IMR-90 (cell line): Measurements from ENCODE around the gene IL37. TPM values are rescaled to one million over a fixed set of nuclear protein-coding genes. Genes with fewer than 3 reads are reported as not detected.

Experiments used
- ATAC-seq: fragments of 200-7000 bp; cut with Tn5 transposase; 2 replicates; pipeline ENCODE4 v1.9.1; 2020; ENCODE audit warnings: low read depth, mild to moderate bottlenecking, moderate library complexity
- BruUV-seq: library from RNA; stranded (reverse); fragments of 400-500 nt; replicated peaks from 2 replicates; lab custom pipeline; 2021; lab: Mats Ljungman, UMichigan
- CTCF ChIA-PET: fragments of 300-600 bp; formaldehyde crosslinking; extraction: SDS; loops from one replicate; lab custom pipeline; 2021; ENCODE audit warnings: antibody characterized with exemption; lab: Yijun Ruan, JAX
- POLR2A ChIA-PET: fragments of 300-600 bp; sonication (Branson Sonifier 250); formaldehyde crosslinking; loops from one replicate; lab custom pipeline; 2022; ENCODE audit warnings: antibody characterized with exemption; ENCODE audit not compliant: unreplicated experiment; lab: Charles Lee
- DNase-seq: peaks from one replicate; pipeline ENCODE4 v3.0.0; 2013
- H2AFZ ChIP-seq: replicated peaks from 2 replicates; pipeline ENCODE3; 2013; ENCODE audit warnings: low read length, mild to moderate bottlenecking; ENCODE audit not compliant: poor library complexity
- H2AK5ac ChIP-seq: 2 replicates; pipeline ENCODE4 v1.6.1; 2013; ENCODE audit warnings: low read depth, low read length, inconsistent platforms
- H2AK9ac ChIP-seq: replicated peaks from 2 replicates; pipeline ENCODE3; 2013; ENCODE audit warnings: mild to moderate bottlenecking, low read depth, low read length, moderate library complexity; ENCODE audit not compliant: poor library complexity
- H2BK120ac ChIP-seq: 2 replicates; pipeline ENCODE4 v1.6.1; 2013; ENCODE audit warnings: low read depth, low read length, inconsistent platforms
- H2BK15ac ChIP-seq: 3 replicates; pipeline ENCODE4 v1.6.1; 2013; ENCODE audit warnings: low read depth, low read length, inconsistent platforms
- H2BK20ac ChIP-seq: 2 replicates; pipeline ENCODE4 v1.6.1; 2013; ENCODE audit warnings: low read depth, mild to moderate bottlenecking, inconsistent platforms, low read length, moderate library complexity
- H2BK5ac ChIP-seq: 2 replicates; pipeline ENCODE4 v1.6.1; 2013; ENCODE audit warnings: mild to moderate bottlenecking, low read depth, low read length, inconsistent platforms; ENCODE audit not compliant: poor library complexity, severe bottlenecking
- H3K14ac ChIP-seq: replicated peaks from 2 replicates; pipeline ENCODE4 v1.6.1; 2013; ENCODE audit warnings: low read depth, low read length, inconsistent platforms
- H3K18ac ChIP-seq: 2 replicates; pipeline ENCODE4 v1.6.1; 2013; ENCODE audit warnings: low read depth, low read length, control low read depth
- H3K23ac ChIP-seq: 2 replicates; pipeline ENCODE4 v1.6.1; 2013; ENCODE audit warnings: low read depth, low read length, inconsistent platforms
- H3K27ac ChIP-seq: 2 replicates; pipeline ENCODE4 v1.5.1; 2013; ENCODE audit warnings: mild to moderate bottlenecking, control low read depth, low read length; ENCODE audit not compliant: insufficient read depth
- H3K27me3 ChIP-seq: 2 replicates; pipeline ENCODE4 v1.6.1; 2013; ENCODE audit warnings: low read length; ENCODE audit not compliant: control insufficient read depth, insufficient read depth
- H3K36me3 ChIP-seq: 2 replicates; pipeline ENCODE4 v1.6.1; 2013; ENCODE audit warnings: low read length, mixed read lengths; ENCODE audit not compliant: control insufficient read depth, insufficient read depth
- H3K4ac ChIP-seq: 2 replicates; pipeline ENCODE4 v1.6.1; 2013; ENCODE audit warnings: low read depth, low read length, inconsistent platforms
- H3K4me1 ChIP-seq: 2 replicates; pipeline ENCODE4 v1.6.1; 2013; ENCODE audit warnings: low read length, mixed read lengths; ENCODE audit not compliant: control insufficient read depth, insufficient read depth
- H3K4me2 ChIP-seq: 2 replicates; pipeline ENCODE4 v1.6.1; 2013; ENCODE audit warnings: low read depth, mild to moderate bottlenecking, control low read depth, low read length, moderate library complexity
- H3K4me3 ChIP-seq: 2 replicates; pipeline ENCODE4 v1.5.1; 2013; ENCODE audit warnings: low read depth, mild to moderate bottlenecking, control low read depth, low read length, moderate library complexity; ENCODE audit not compliant: insufficient read depth
- H3K56ac ChIP-seq: 2 replicates; pipeline ENCODE4 v1.6.1; 2013; ENCODE audit warnings: low read length, inconsistent platforms; ENCODE audit not compliant: insufficient read depth; ENCODE audit errors: extremely low read depth
- H3K79me1 ChIP-seq, 2 experiments: 2 replicates each; pipeline ENCODE4 v1.6.1; 2013; ENCODE audit warnings: low read length in 2 of 2, inconsistent platforms in 1 of 2, low read depth in 1 of 2
- H3K9ac ChIP-seq: 2 replicates; pipeline ENCODE4 v1.6.1; 2013; ENCODE audit warnings: low read depth, low read length, control low read depth
- H3K9me1 ChIP-seq: 2 replicates; pipeline ENCODE4 v1.6.1; 2013; ENCODE audit warnings: low read length, inconsistent platforms; ENCODE audit not compliant: insufficient read depth
- H3K9me3 ChIP-seq: 2 replicates; pipeline ENCODE4 v1.6.1; 2013; ENCODE audit warnings: low read length; ENCODE audit not compliant: control insufficient read depth, insufficient read depth
- H4K20me1 ChIP-seq: 2 replicates; pipeline ENCODE4 v1.6.1; 2013; ENCODE audit warnings: low read length, inconsistent platforms; ENCODE audit not compliant: insufficient read depth
- H4K5ac ChIP-seq: 2 replicates; pipeline ENCODE4 v1.6.1; 2013; ENCODE audit warnings: mild to moderate bottlenecking, low read depth, low read length, control low read depth
- H4K8ac ChIP-seq, 2 experiments: 2 replicates each; pipeline ENCODE4 v1.6.1; 2013; ENCODE audit warnings: low read depth in 2 of 2, low read length in 2 of 2, control low read depth in 1 of 2, inconsistent platforms in 1 of 2
- H4K91ac ChIP-seq: 2 replicates; pipeline ENCODE4 v1.6.1; 2013; ENCODE audit warnings: low read depth, low read length, inconsistent platforms; ENCODE audit not compliant: insufficient read depth
- CTCF ChIP-seq: conservative IDR thresholded peaks from 2 replicates; pipeline ENCODE4 v1.5.1; 2012; ENCODE audit warnings: mild to moderate bottlenecking, low read depth, low read length, improper control_type of control experiment
- ELK1 ChIP-seq: fragments of 150-350 bp; IDR thresholded peaks from 2 replicates; pipeline ENCODE4 v1.6.1; 2016; ENCODE audit warnings: low read depth, mild to moderate bottlenecking, low read length, moderate library complexity, borderline replicate concordance
- MAFK ChIP-seq: IDR thresholded peaks from 2 replicates; pipeline ENCODE4 v1.6.1; 2012; ENCODE audit warnings: low read depth, low read length, improper control_type of control experiment
- RAD21 ChIP-seq: IDR thresholded peaks from 2 replicates; pipeline ENCODE4 v1.6.1; 2012; ENCODE audit warnings: low read length, improper control_type of control experiment
- SMC3 ChIP-seq: fragments of 150-350 bp; IDR thresholded peaks from 2 replicates; pipeline ENCODE4 v1.6.1; 2016; ENCODE audit warnings: low read depth, mild to moderate bottlenecking, antibody characterized with exemption, low read length, moderate library complexity
- WGBS, 2 experiments: methylation state at CpG; one replicate each; pipeline versions ENCODE4 v1.1.5 to v1.1.7; 2013; ENCODE audit warnings: missing lambda C conversion rate in 2 of 2; ENCODE audit not compliant: insufficient read length in 1 of 2; ENCODE audit errors: extremely low coverage in 2 of 2; 5-methylcytosine and 5-hydroxymethylcytosine counted together
- dilution Hi-C: fragments of 300-500 bp; cut with HindIII; formaldehyde crosslinking; loops from one replicate; pipeline ENCODE4 v1.14.3; 2018; ENCODE audit warnings: low sequenced_read_pairs; ENCODE audit not compliant: unreplicated experiment
- in situ Hi-C: fragments of 300-500 bp; cut with MboI; formaldehyde crosslinking; loops from 3 replicates; pipeline ENCODE4 v1.14.3; 2019; ENCODE audit warnings: low sequenced_read_pairs, inconsistent platforms, mixed read lengths
- intact Hi-C: fragments of 100-400 bp; cut with micrococcal nuclease; formaldehyde crosslinking; loops from 2 replicates; pipeline ENCODE4 v1.10.0; 2022
- polyA plus RNA-seq, 3 experiments: library from polyadenylated mRNA; depleted of rRNA; stranded (reverse); fragments of >200 nt; gene quantifications; 2 replicates each; pipeline ENCODE4 v1.2.3, GENCODE V29; 2012; ENCODE audit warnings: low replicate concordance in 1 of 3
- total RNA-seq: library from RNA; depleted of rRNA; stranded (reverse); fragments of >200 nt; gene quantifications from 2 replicates; pipeline ENCODE4 v1.2.3, GENCODE V29; 2012

The IL37 gene
- total and polyA plus RNA-seq, 2 of the 4 experiments (the other 2 are of a cell fraction), result 0.15 TPM; not detected in 1

GRCh38 chr2:112880696-112881095, 30.3 kb upstream of the IL37 start:
- H3K9ac ChIP-seq, result no peak overlapping the region
- H3K4me2 ChIP-seq, result no peak overlapping the region
- peak overlapping the region; percentile 73 for H3K27ac ChIP-seq
- intact Hi-C loops (loop anchor here (5.0 kb wide), 1 partner anchor 118 kb away; the partner anchor contains the start of gene CKAP2L), dilution Hi-C loops (no loop called here), in situ Hi-C loops (no loop called here)
- ChIA-PET CTCF (interaction anchor here (1.0 to 1.4 kb wide), 2 partner anchors 66 to 131 kb away, joined by 4 to 6 read pairs; no protein-coding TSS in a partner anchor), POLR2A (no interaction called here)
- peak; percentile 16 for DNase-seq
- H3K9me3 ChIP-seq, result no peaks in the 10 kb centered on the region
- ATAC-seq, result no peak
- TF ChIP-seq ELK1 (no peak), CTCF (no peak), MAFK (no peak), SMC3 (no peak), RAD21 (no peak)
- peak overlapping the region; percentile 91 for H2BK15ac ChIP-seq
- peak overlapping the region; percentile 84 for H2AFZ ChIP-seq
- peak overlapping the region; percentile 94 for H3K4ac ChIP-seq
- peak overlapping the region; percentile 56 for H4K5ac ChIP-seq
- H3K14ac ChIP-seq, result peak overlapping the region; percentile 90
- no peaks in the 10 kb centered on the region for H3K36me3 ChIP-seq
- H3K18ac ChIP-seq, result peak overlapping the region; percentile 93
- H3K27me3 ChIP-seq, result no peaks in the 10 kb centered on the region
- H2BK120ac ChIP-seq, result peak overlapping the region; percentile 93
- peak overlapping the region; percentile 73 for H3K56ac ChIP-seq
- peak overlapping the region; percentile 90 for H4K91ac ChIP-seq
- peak overlapping the region; percentile 96 for H2AK5ac ChIP-seq
- peak overlapping the region; percentile 69 for H3K23ac ChIP-seq
- peak overlapping the region; percentile 92 for H2BK20ac ChIP-seq
- H2AK9ac ChIP-seq, result peak overlapping the region; percentile 65
- peaks cover 22% of the 10 kb centered on the region for H3K9me1 ChIP-seq
- peaks cover 14% of the 10 kb centered on the region for H3K4me1 ChIP-seq
- H3K79me1 ChIP-seq, result peaks cover 0 to 3% of the 10 kb centered on the region in 2 experiments; a peak in 2 of 4 replicates
- 68% methylated on average over 2 of the region's 7 CpGs; no CpG with 5 or more reads in 1 of the 2 experiments for WGBS, 2 experiments
- no TSS peak for BruUV-seq
- H4K8ac ChIP-seq, result peak overlapping the region; percentile 79 to 87
- no peak overlapping the region for H3K4me3 ChIP-seq
- no peaks in the 10 kb centered on the region for H4K20me1 ChIP-seq
- H2BK5ac ChIP-seq, result peak overlapping the region; percentile 95
